IMR-90 (cell line): ENCODE measurements around the gene VPS18. TPM values are rescaled to one million over a fixed set of nuclear protein-coding genes. Genes with fewer than 3 reads are reported as not detected.

Source experiments
- ATAC-seq: fragments of 200-7000 bp; cut with Tn5 transposase; 2 replicates; pipeline ENCODE4 v1.9.1; 2020; ENCODE audit warnings: low read depth, mild to moderate bottlenecking, moderate library complexity
- BruUV-seq: library from RNA; stranded (reverse); fragments of 400-500 nt; replicated peaks from 2 replicates; lab custom pipeline; 2021; lab: Mats Ljungman, UMichigan
- CTCF ChIA-PET: fragments of 300-600 bp; formaldehyde crosslinking; extraction: SDS; loops from one replicate; lab custom pipeline; 2021; ENCODE audit warnings: antibody characterized with exemption; lab: Yijun Ruan, JAX
- POLR2A ChIA-PET: fragments of 300-600 bp; sonication (Branson Sonifier 250); formaldehyde crosslinking; loops from one replicate; lab custom pipeline; 2022; ENCODE audit warnings: antibody characterized with exemption; ENCODE audit not compliant: unreplicated experiment; lab: Charles Lee
- DNase-seq: peaks from one replicate; pipeline ENCODE4 v3.0.0; 2013
- H2AFZ ChIP-seq: replicated peaks from 2 replicates; pipeline ENCODE3; 2013; ENCODE audit warnings: low read length, mild to moderate bottlenecking; ENCODE audit not compliant: poor library complexity
- H2AK5ac ChIP-seq: 2 replicates; pipeline ENCODE4 v1.6.1; 2013; ENCODE audit warnings: low read depth, low read length, inconsistent platforms
- H2AK9ac ChIP-seq: replicated peaks from 2 replicates; pipeline ENCODE3; 2013; ENCODE audit warnings: mild to moderate bottlenecking, low read depth, low read length, moderate library complexity; ENCODE audit not compliant: poor library complexity
- H2BK120ac ChIP-seq: 2 replicates; pipeline ENCODE4 v1.6.1; 2013; ENCODE audit warnings: low read depth, low read length, inconsistent platforms
- H2BK15ac ChIP-seq: 3 replicates; pipeline ENCODE4 v1.6.1; 2013; ENCODE audit warnings: low read depth, low read length, inconsistent platforms
- H2BK20ac ChIP-seq: 2 replicates; pipeline ENCODE4 v1.6.1; 2013; ENCODE audit warnings: low read depth, mild to moderate bottlenecking, inconsistent platforms, low read length, moderate library complexity
- H2BK5ac ChIP-seq: 2 replicates; pipeline ENCODE4 v1.6.1; 2013; ENCODE audit warnings: mild to moderate bottlenecking, low read depth, low read length, inconsistent platforms; ENCODE audit not compliant: poor library complexity, severe bottlenecking
- H3K14ac ChIP-seq: replicated peaks from 2 replicates; pipeline ENCODE4 v1.6.1; 2013; ENCODE audit warnings: low read depth, low read length, inconsistent platforms
- H3K18ac ChIP-seq: 2 replicates; pipeline ENCODE4 v1.6.1; 2013; ENCODE audit warnings: low read depth, low read length, control low read depth
- H3K23ac ChIP-seq: 2 replicates; pipeline ENCODE4 v1.6.1; 2013; ENCODE audit warnings: low read depth, low read length, inconsistent platforms
- H3K27ac ChIP-seq: 2 replicates; pipeline ENCODE4 v1.5.1; 2013; ENCODE audit warnings: mild to moderate bottlenecking, control low read depth, low read length; ENCODE audit not compliant: insufficient read depth
- H3K27me3 ChIP-seq: 2 replicates; pipeline ENCODE4 v1.6.1; 2013; ENCODE audit warnings: low read length; ENCODE audit not compliant: control insufficient read depth, insufficient read depth
- H3K36me3 ChIP-seq: 2 replicates; pipeline ENCODE4 v1.6.1; 2013; ENCODE audit warnings: low read length, mixed read lengths; ENCODE audit not compliant: control insufficient read depth, insufficient read depth
- H3K4ac ChIP-seq: 2 replicates; pipeline ENCODE4 v1.6.1; 2013; ENCODE audit warnings: low read depth, low read length, inconsistent platforms
- H3K4me1 ChIP-seq: 2 replicates; pipeline ENCODE4 v1.6.1; 2013; ENCODE audit warnings: low read length, mixed read lengths; ENCODE audit not compliant: control insufficient read depth, insufficient read depth
- H3K4me2 ChIP-seq: 2 replicates; pipeline ENCODE4 v1.6.1; 2013; ENCODE audit warnings: low read depth, mild to moderate bottlenecking, control low read depth, low read length, moderate library complexity
- H3K4me3 ChIP-seq: 2 replicates; pipeline ENCODE4 v1.5.1; 2013; ENCODE audit warnings: low read depth, mild to moderate bottlenecking, control low read depth, low read length, moderate library complexity; ENCODE audit not compliant: insufficient read depth
- H3K56ac ChIP-seq: 2 replicates; pipeline ENCODE4 v1.6.1; 2013; ENCODE audit warnings: low read length, inconsistent platforms; ENCODE audit not compliant: insufficient read depth; ENCODE audit errors: extremely low read depth
- H3K79me1 ChIP-seq, 2 experiments: 2 replicates each; pipeline ENCODE4 v1.6.1; 2013; ENCODE audit warnings: low read length in 2 of 2, inconsistent platforms in 1 of 2, low read depth in 1 of 2
- H3K9ac ChIP-seq: 2 replicates; pipeline ENCODE4 v1.6.1; 2013; ENCODE audit warnings: low read depth, low read length, control low read depth
- H3K9me1 ChIP-seq: 2 replicates; pipeline ENCODE4 v1.6.1; 2013; ENCODE audit warnings: low read length, inconsistent platforms; ENCODE audit not compliant: insufficient read depth
- H3K9me3 ChIP-seq: 2 replicates; pipeline ENCODE4 v1.6.1; 2013; ENCODE audit warnings: low read length; ENCODE audit not compliant: control insufficient read depth, insufficient read depth
- H4K20me1 ChIP-seq: 2 replicates; pipeline ENCODE4 v1.6.1; 2013; ENCODE audit warnings: low read length, inconsistent platforms; ENCODE audit not compliant: insufficient read depth
- H4K5ac ChIP-seq: 2 replicates; pipeline ENCODE4 v1.6.1; 2013; ENCODE audit warnings: mild to moderate bottlenecking, low read depth, low read length, control low read depth
- H4K8ac ChIP-seq, 2 experiments: 2 replicates each; pipeline ENCODE4 v1.6.1; 2013; ENCODE audit warnings: low read depth in 2 of 2, low read length in 2 of 2, control low read depth in 1 of 2, inconsistent platforms in 1 of 2
- H4K91ac ChIP-seq: 2 replicates; pipeline ENCODE4 v1.6.1; 2013; ENCODE audit warnings: low read depth, low read length, inconsistent platforms; ENCODE audit not compliant: insufficient read depth
- MAZ ChIP-seq: IDR thresholded peaks from 2 replicates; pipeline ENCODE4 v1.6.1; 2012; ENCODE audit warnings: low read depth, mild to moderate bottlenecking, low read length, improper control_type of control experiment, moderate library complexity, borderline replicate concordance
- SMC3 ChIP-seq: fragments of 150-350 bp; IDR thresholded peaks from 2 replicates; pipeline ENCODE4 v1.6.1; 2016; ENCODE audit warnings: low read depth, mild to moderate bottlenecking, antibody characterized with exemption, low read length, moderate library complexity
- WGBS, 2 experiments: methylation state at CpG; one replicate each; pipeline versions ENCODE4 v1.1.5 to v1.1.7; 2013; ENCODE audit warnings: missing lambda C conversion rate in 2 of 2; ENCODE audit not compliant: insufficient read length in 1 of 2; ENCODE audit errors: extremely low coverage in 2 of 2; 5-methylcytosine and 5-hydroxymethylcytosine counted together
- dilution Hi-C: fragments of 300-500 bp; cut with HindIII; formaldehyde crosslinking; loops from one replicate; pipeline ENCODE4 v1.14.3; 2018; ENCODE audit warnings: low sequenced_read_pairs; ENCODE audit not compliant: unreplicated experiment
- in situ Hi-C: fragments of 300-500 bp; cut with MboI; formaldehyde crosslinking; loops from 3 replicates; pipeline ENCODE4 v1.14.3; 2019; ENCODE audit warnings: low sequenced_read_pairs, inconsistent platforms, mixed read lengths
- intact Hi-C: fragments of 100-400 bp; cut with micrococcal nuclease; formaldehyde crosslinking; loops from 2 replicates; pipeline ENCODE4 v1.10.0; 2022
- polyA plus RNA-seq, 3 experiments: library from polyadenylated mRNA; depleted of rRNA; stranded (reverse); fragments of >200 nt; gene quantifications; 2 replicates each; pipeline ENCODE4 v1.2.3, GENCODE V29; 2012; ENCODE audit warnings: low replicate concordance in 1 of 3
- total RNA-seq: library from RNA; depleted of rRNA; stranded (reverse); fragments of >200 nt; gene quantifications from 2 replicates; pipeline ENCODE4 v1.2.3, GENCODE V29; 2012

Gene VPS18
- total and polyA plus RNA-seq, 2 of the 4 experiments (the other 2 are of a cell fraction), result 19.3 to 32.3 TPM

- no peak for TF ChIP-seq MAZ
- no peak for TF ChIP-seq SMC3
- dilution Hi-C loops, result no loop called here
- H3K9me1 ChIP-seq, result peaks cover 4% of the 10 kb centered on the region
- H2AK9ac ChIP-seq, result no peak overlapping the region
- H3K9me3 ChIP-seq, result no peaks in the 10 kb centered on the region
- no peak overlapping the region for H2BK15ac ChIP-seq
- no peaks in the 10 kb centered on the region for H4K20me1 ChIP-seq
- no peak overlapping the region for H3K9ac ChIP-seq
- H3K4me2 ChIP-seq, result no peak overlapping the region
- H3K4ac ChIP-seq, result no peak overlapping the region
- no peak overlapping the region for H2BK20ac ChIP-seq
- CTCF ChIA-PET, result no interaction called here
- H3K27me3 ChIP-seq, result no peaks in the 10 kb centered on the region
- 59% methylated on average over 5 of the region's 6 CpGs; no CpG with 5 or more reads in 1 of the 2 experiments for WGBS, 2 experiments
- BruUV-seq, result no TSS peak
- no peak overlapping the region for H2BK120ac ChIP-seq
- no peak overlapping the region for H3K18ac ChIP-seq
- H3K14ac ChIP-seq, result no peak overlapping the region
- no peak overlapping the region for H2BK5ac ChIP-seq
- peaks cover 2% of the 10 kb centered on the region; the same call in 1 of the 2 replicates for H3K4me1 ChIP-seq
- H3K4me3 ChIP-seq, result no peak overlapping the region
- H3K23ac ChIP-seq, result no peak overlapping the region
- peak overlapping the region; percentile 2 for H2AFZ ChIP-seq
- intact Hi-C loops, result no loop called here
- H4K91ac ChIP-seq, result no peak overlapping the region
- no peak overlapping the region for H4K8ac ChIP-seq
- no peaks in the 10 kb centered on the region for H3K79me1 ChIP-seq
- no peak for ATAC-seq
- no peak overlapping the region for H3K56ac ChIP-seq
- in situ Hi-C loops, result no loop called here
- H4K5ac ChIP-seq, result no peak overlapping the region
- H3K36me3 ChIP-seq, result no peaks in the 10 kb centered on the region
- no peak for DNase-seq
- POLR2A ChIA-PET, result no interaction called here
- H2AK5ac ChIP-seq, result no peak overlapping the region
- H3K27ac ChIP-seq, result no peak overlapping the region
These were observed 21.4 kb downstream of the VPS18 start for GRCh38 chr15:40915679-40916078.
